Memory B cell (primary cell): ENCODE data around the gene TBL3.

Experiments used
- ATAC-seq: fragments of 150-1000 bp; cut with Tn5 transposase; 2 replicates; pipeline ENCODE4 v1.10.0; 2021; ENCODE audit warnings: low read depth, mild to moderate bottlenecking, moderate library complexity
- DNase-seq, 2 donors: peaks; one replicate each; pipeline ENCODE4 v3.0.0; 2022; ENCODE audit warnings: low spot score in 2 of 2
- H3K27ac Mint-ChIP-seq: one replicate; pipeline ENCODE4 v1.8.0; 2022; ENCODE audit warnings: mild to moderate bottlenecking, moderate library complexity, mixed read lengths
- H3K27me3 Mint-ChIP-seq: one replicate; pipeline ENCODE4 v1.8.0; 2022; ENCODE audit warnings: mixed read lengths
- H3K36me3 Mint-ChIP-seq: one replicate; pipeline ENCODE4 v1.8.0; 2022; ENCODE audit warnings: mild to moderate bottlenecking, mixed read lengths
- H3K4me1 Mint-ChIP-seq: one replicate; pipeline ENCODE4 v1.8.0; 2022; ENCODE audit warnings: mixed read lengths
- H3K4me3 Mint-ChIP-seq: one replicate; pipeline ENCODE4 v1.8.0; 2022; ENCODE audit warnings: mild to moderate bottlenecking, moderate library complexity, mixed read lengths
- H3K9me3 Mint-ChIP-seq: one replicate; pipeline ENCODE4 v1.8.0; 2022; ENCODE audit warnings: mixed read lengths

The TBL3 gene

DNA sequence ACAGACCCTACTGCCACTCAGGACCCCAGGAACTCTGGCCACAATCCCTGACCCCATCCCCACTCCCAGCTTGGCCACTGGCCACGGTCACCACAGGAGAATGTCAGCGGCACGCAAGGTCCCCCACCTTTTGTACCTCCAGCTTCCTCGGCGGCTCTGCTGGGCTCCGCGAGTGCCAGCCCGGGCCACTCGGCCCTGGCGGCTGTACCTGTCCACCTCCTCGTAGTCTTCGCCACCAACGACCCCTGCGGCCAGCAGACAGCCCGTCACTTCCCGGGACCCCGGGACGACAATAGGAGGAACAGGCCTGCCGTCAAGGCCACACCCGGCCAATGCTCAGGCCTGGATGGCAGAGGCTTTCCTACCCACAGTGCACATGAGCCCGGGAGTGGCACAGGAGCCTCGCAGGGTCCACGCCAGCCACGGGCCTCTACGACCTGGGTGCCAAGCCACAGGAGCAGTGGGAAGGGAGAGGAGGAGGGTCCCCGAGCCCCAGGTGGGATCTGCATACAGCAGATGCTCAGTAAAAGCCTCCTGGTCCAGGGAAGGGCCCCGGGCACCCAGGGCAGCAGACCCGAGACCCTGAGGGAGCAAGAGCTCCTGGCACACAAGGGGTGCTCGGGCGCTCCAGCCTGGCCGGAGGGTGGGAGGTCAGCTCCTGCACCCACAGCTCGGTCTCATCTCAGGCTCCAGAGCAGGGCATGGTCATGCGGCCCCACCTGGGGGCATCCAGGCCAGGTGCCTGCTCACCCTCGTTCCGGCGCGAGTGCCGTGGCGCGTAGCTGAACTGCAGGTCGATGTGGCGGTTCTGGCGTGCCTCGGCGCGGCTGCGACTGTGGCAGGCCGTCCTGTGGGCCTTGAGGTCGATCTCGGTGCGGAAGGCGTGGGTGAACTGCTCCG lies 29.9 kb downstream of the TBL3 start:
- no peak overlapping the region for H3K27ac Mint-ChIP-seq
- no peaks in the 10 kb centered on the region for H3K9me3 Mint-ChIP-seq
- peaks cover 10% of the 10 kb centered on the region for H3K36me3 Mint-ChIP-seq
- ATAC-seq (no peak), DNase-seq (no peak)
- H3K4me3 Mint-ChIP-seq: no peak overlapping the region
- H3K27me3 Mint-ChIP-seq: no peaks in the 10 kb centered on the region
- peaks cover 16% of the 10 kb centered on the region for H3K4me1 Mint-ChIP-seq

DNA sequence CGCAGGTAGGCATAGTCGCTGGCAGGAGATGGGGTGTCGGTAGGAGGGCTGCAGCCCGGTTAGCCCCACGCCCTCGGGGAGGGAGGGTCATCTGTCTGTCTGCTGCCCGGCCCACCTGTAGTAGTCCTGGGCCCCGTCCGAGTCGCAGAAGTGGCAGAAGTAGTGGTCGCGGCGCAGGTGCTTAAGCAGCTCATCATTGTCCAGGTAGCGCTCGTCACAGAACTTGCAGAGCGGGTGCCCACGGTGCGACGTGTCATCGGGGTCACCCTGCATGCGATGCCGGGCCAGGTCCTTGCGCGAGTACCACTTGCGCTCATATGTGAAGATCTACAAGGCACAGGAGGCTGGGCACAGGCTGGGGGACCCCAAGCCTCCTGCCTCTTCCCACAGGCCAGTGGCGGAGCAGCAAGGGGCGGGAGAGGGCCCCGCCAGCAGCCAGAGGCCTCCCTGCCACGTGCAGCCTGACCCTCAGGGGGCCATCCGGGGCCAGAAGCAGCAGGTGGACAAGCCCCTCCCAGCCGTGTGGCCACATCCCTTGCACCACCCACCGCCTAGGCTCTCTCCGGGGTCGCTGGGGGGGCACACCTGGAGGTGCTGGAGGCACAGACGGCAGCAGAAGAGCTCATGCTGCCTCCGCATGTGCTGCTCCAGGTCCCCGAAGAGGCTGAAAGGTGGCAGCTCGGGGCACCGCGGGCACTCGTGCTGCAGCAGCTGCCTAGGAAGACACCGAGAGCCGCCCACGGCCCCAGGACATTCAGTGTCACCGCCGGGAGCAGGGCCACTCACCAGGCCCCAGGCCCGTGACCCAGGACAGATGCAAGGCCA lies 30.8 kb downstream of the TBL3 start:
- Mint-ChIP-seq H3K27ac (no peak overlapping the region), H3K4me3 (no peak overlapping the region), H3K27me3 (no peaks in the 10 kb centered on the region), H3K9me3 (no peaks in the 10 kb centered on the region), H3K4me1 (peaks cover 20% of the 10 kb centered on the region), H3K36me3 (peaks cover 10% of the 10 kb centered on the region)
- DNase-seq (no peak), ATAC-seq (no peak)

DNA sequence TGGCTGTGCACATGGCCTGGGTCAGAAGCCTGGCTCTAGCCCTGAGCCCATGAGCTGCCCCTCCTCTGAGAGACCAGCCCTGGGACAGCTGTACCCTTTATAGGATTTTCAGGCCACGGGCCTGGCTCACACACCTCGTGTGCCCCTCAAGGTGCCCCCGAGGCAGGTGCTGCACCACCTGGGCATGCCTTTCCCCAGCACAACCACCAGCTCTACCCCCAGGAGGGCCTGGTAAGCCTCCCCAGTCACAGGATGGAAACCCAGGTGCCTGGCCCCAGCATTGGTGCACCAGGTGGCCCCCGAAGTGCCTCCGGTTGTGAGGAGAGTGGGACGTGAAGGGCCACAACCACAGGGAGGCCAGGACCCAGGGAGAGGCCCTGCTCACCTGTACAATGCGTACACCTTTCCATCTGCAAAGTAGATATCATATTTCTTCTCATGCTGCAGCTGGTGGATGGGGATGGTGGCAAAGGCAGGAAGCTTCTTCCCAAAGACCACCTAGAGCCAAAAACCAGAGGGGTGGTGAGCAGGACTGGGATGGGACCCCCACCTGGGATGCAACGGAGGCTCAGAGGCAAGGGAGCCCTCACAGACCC lies 31.5 kb downstream of the TBL3 start:
- no peak overlapping the region for H3K4me3 Mint-ChIP-seq
- H3K27me3 Mint-ChIP-seq: no peaks in the 10 kb centered on the region
- no peaks in the 10 kb centered on the region for H3K9me3 Mint-ChIP-seq
- H3K4me1 Mint-ChIP-seq: peaks cover 27% of the 10 kb centered on the region
- peaks cover 9% of the 10 kb centered on the region for H3K36me3 Mint-ChIP-seq
- ATAC-seq: no peak
- DNase-seq: no peak
- H3K27ac Mint-ChIP-seq: no peak overlapping the region

DNA sequence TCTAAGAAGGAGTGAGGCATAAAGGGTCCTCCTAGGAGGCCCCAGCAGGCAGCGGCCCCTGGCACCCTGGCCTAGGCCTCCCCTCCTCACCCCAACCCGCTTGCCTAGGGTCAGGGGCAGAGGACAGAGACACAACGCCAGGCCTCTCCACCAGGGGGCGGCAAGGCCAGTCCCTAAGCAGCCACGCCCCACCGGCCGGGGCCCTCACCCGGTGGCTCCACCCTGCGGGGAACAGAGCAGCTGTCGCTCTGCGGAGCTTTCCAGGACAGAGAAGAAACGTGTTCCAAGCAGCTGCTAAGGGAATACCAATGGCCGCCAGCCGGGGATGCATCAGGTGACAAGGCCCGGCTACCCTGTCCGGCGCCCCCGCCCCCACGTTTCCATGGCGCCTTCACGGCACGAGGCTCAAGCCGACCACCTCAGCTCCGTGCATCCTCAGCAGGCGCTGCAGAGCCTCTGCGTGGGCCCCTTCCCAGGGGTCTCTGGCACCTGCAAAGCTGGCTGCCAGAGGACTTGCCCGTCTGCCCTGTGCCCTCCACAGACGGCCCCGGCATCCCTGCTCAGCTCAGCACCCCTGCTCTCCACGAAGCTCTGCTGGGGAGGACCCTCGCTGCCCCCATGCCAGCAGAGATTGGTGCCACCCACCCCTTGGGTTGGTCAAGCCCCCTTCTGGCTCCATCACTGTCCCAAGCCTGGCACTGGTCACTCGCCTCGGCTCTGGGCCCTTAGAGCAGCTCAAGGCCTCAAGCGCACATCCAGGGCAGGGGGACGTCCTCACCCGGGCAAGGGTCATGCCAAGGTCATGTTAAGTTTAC lies 32.2 kb downstream of the TBL3 start:
- no peak overlapping the region for H3K27ac Mint-ChIP-seq
- DNase-seq (peak; percentile 87 to 92), ATAC-seq (peak; percentile 99)
- H3K4me1 Mint-ChIP-seq: peaks cover 33% of the 10 kb centered on the region
- peaks cover 7% of the 10 kb centered on the region for H3K36me3 Mint-ChIP-seq
- H3K9me3 Mint-ChIP-seq: no peaks in the 10 kb centered on the region
- H3K4me3 Mint-ChIP-seq: no peak overlapping the region
- H3K27me3 Mint-ChIP-seq: no peaks in the 10 kb centered on the region

DNA sequence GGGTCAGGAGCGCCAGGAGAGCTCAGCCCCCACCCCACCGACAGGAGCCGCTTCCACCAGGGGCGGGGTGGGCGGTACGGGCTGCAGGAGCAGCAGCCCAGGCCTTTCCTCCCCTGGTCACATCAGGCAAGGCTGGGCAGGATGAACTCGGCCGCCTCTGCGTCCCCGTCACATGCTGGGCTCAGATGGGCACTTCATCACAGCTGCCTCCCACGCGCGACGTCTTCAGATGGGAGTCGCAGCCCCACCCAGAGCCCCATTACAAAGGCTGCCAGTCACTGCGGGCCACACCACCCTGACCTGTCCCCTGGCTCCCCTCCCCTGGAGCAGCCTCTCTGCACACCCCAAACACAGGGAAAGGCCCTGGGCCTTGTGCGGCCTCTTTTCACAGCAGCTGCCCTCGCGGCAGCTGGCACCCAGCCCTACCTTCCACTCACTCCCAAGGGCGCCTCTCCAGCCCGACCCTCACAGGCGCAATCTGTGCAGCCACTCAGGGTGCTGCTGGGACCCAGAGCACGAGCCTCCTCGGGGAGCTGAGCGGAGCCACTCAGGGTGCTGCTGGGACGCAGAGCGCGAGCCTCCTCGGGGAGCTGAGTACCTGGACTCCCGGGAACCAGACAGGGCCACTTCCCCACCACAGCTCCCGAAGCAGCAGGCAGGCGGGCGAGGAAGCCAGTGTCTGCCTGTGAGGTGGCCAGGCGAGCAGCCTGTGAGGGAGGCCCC lies 33.1 kb downstream of the TBL3 start:
- Mint-ChIP-seq H3K36me3 (peaks cover 7% of the 10 kb centered on the region), H3K27ac (no peak overlapping the region), H3K27me3 (no peaks in the 10 kb centered on the region), H3K4me3 (no peak overlapping the region), H3K9me3 (no peaks in the 10 kb centered on the region), H3K4me1 (peaks cover 33% of the 10 kb centered on the region)
- DNase-seq (no peak), ATAC-seq (no peak)

DNA sequence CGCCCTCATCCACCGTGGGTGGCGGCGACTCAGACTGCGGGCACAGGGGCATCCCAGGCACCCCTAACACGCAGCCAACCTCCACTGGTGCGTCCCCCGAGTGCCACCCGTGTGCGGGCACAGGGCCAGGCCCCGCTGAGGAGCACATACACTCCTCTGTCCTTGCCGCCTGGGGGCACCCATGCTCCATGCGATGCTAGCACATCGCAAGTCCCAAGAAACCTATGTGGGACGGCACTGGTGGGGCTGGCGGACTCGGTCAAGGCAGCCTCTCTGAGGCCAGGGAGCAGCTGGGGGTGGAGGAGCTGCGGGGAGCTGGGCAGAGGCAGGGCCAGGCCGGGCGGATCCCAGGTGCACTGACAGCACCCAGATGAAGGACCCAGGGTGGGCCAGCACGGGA lies 33.8 kb downstream of the TBL3 start:
- no peak overlapping the region for H3K27ac Mint-ChIP-seq
- DNase-seq (no peak), ATAC-seq (no peak)
- peaks cover 36% of the 10 kb centered on the region for H3K4me1 Mint-ChIP-seq
- peaks cover 6% of the 10 kb centered on the region for H3K36me3 Mint-ChIP-seq
- no peaks in the 10 kb centered on the region for H3K9me3 Mint-ChIP-seq
- H3K4me3 Mint-ChIP-seq: no peak overlapping the region
- H3K27me3 Mint-ChIP-seq: no peaks in the 10 kb centered on the region

DNA sequence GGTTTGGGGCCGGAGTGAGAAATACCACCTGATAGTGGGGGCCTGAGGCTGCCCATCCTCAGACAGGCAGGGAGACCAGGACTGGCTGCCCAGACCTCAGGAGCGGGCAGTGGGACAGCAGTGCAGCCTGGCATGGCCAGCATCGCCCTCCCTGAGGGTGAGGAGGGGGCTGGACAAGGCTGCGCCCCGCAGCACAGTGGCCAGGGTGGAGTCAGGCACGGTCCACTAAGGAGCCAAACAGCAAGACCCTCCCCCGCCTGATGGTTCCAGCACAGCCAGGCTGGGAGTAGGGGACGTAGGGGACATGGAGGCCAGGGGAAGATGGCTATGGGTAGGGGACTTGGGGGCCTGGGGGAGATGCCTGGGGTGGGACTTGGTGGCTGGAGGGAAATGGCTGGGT lies 34.5 kb downstream of the TBL3 start:
- H3K4me1 Mint-ChIP-seq: peaks cover 36% of the 10 kb centered on the region
- H3K36me3 Mint-ChIP-seq: peaks cover 2% of the 10 kb centered on the region
- H3K27ac Mint-ChIP-seq: peak overlapping the region; percentile 1
- H3K9me3 Mint-ChIP-seq: no peaks in the 10 kb centered on the region
- ATAC-seq (no peak), DNase-seq (no peak)
- no peak overlapping the region for H3K4me3 Mint-ChIP-seq
- no peaks in the 10 kb centered on the region for H3K27me3 Mint-ChIP-seq

DNA sequence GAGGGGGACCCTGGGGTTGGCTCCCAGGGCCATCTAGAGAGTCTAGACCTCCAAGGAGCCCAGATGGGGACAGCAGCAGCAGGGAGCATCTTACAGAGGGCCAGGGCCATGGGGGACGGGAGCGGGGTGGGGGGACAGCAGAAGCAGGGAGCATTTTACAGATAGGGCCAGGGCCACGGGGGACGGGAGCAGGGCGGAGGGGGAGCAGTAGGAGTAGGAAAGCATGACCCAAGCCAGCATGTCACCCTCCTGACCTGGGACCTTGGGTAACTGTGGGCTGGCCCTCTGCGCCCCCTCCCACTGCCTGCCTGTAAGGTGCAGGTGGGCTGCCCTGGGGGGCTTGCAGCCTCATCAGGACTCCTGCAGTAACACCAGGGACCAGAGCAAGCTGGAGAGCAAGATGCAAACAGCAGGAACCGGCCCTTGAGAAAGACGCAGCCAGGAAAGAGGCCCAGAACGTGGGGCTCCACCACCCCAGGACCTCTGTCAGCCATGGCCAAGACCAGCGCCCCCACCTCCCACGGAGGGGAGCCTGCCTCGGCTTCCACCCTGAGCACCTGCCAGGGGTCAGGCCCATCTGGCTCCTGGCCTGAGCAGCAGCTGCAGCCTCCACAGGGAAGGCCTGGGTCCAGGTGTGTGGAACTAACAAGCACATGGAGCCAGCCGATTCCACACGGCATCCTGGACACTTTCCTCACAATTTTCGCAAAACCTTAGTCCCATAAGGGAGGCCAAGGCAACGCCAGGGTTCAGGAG lies 35.4 kb downstream of the TBL3 start:
- no peak for DNase-seq
- H3K36me3 Mint-ChIP-seq: no peaks in the 10 kb centered on the region
- ATAC-seq: no peak
- H3K27ac Mint-ChIP-seq: peak overlapping the region; percentile 1
- H3K4me1 Mint-ChIP-seq: peaks cover 36% of the 10 kb centered on the region
- H3K9me3 Mint-ChIP-seq: no peaks in the 10 kb centered on the region
- no peaks in the 10 kb centered on the region for H3K27me3 Mint-ChIP-seq
- peak overlapping the region; percentile 71 for H3K4me3 Mint-ChIP-seq

DNA sequence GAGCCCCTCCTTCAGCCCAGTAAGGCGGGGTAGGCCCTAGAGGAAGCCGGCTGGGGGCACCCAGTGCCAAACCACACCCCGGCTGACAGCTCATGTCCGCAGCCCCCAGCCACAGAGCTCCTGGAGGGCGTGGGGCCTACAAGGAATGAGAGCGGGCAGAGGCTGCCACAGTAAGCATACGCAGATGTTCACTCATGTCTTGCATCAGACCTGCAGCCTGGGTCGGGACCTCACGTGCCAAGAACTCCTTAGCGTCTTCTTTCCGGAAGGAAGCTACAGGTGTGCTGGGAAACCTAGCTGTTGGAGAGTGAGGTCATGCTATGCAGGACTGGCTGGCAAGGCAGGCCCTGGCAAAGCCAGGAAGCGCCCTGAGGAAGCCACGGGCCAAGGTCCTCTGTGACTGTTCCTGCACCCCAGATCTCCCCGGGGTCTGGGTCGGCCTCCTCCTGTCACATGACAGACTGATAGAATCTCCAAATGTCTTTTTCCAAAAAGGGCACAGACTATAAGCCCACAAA lies 36.2 kb downstream of the TBL3 start:
- H3K4me1 Mint-ChIP-seq: peaks cover 36% of the 10 kb centered on the region
- DNase-seq: no peak
- H3K4me3 Mint-ChIP-seq: peak overlapping the region; percentile 71
- peak overlapping the region; percentile 26 for H3K27ac Mint-ChIP-seq
- no peaks in the 10 kb centered on the region for H3K36me3 Mint-ChIP-seq
- ATAC-seq: no peak
- H3K27me3 Mint-ChIP-seq: no peaks in the 10 kb centered on the region
- no peaks in the 10 kb centered on the region for H3K9me3 Mint-ChIP-seq

DNA sequence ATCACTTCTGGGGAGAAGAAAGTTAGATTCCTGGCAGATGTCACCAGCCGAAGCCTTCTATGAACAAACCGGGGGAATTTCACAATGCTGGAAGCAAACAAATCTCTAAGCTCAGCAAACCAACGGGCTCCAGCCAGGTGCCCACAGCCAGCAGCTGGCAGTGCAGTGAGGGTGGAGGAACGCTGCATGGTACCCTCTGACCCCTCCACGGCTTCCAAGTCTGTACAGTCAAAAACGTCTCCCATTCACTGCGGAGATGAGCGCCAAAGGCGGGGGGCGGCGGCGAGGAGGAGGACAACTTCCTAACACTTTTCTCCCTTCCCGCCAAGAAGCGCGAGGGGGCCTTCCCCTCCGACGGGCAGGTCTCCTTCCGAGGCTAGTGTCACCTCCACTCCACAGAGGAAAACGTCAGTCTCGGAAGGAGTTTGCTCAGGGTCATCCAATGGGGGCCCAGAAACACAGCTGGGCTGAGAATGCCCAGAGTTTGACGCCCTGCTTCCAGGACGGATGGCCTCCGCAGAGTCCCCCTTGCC lies 36.8 kb downstream of the TBL3 start:
- no peak for ATAC-seq
- no peak for DNase-seq
- H3K4me1 Mint-ChIP-seq: peaks cover 36% of the 10 kb centered on the region
- no peaks in the 10 kb centered on the region for H3K27me3 Mint-ChIP-seq
- H3K9me3 Mint-ChIP-seq: no peaks in the 10 kb centered on the region
- peak overlapping the region; percentile 71 for H3K4me3 Mint-ChIP-seq
- H3K27ac Mint-ChIP-seq: peak overlapping the region; percentile 26
- no peaks in the 10 kb centered on the region for H3K36me3 Mint-ChIP-seq

DNA sequence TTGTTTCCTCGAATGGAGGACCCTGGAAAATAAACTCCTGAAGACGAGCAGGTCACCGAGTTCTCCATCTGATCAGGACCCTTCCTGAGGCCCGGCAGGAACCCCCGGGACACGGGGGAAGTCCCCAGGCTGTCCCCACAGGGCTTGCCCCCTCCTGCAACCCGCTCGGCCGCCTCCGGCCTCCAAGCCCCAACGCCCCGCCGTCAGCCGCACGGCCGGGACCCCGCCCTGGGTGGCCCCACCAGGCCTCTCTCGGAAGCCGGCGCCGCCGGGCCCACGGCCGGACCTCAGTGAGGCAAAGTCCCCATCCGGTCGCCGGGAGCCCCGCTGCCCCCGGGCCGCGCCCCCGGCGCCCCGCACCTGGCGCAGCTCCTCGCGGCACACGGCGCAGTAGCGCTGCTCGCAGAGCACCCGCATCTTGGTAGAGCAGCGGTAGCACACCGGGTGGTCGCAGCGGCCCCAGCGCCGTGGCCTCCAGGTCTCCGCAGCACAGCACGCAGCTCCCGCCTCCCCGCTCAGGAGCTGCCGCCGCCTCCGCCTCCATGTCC lies 37.4 kb downstream of the TBL3 start:
- Mint-ChIP-seq H3K27ac (no peak overlapping the region), H3K9me3 (no peaks in the 10 kb centered on the region), H3K27me3 (no peaks in the 10 kb centered on the region), H3K36me3 (no peaks in the 10 kb centered on the region), H3K4me3 (peak overlapping the region; percentile 71), H3K4me1 (peaks cover 33% of the 10 kb centered on the region)
- ATAC-seq (peak; percentile 46), DNase-seq (no peak)
